Smooth muscle cell (in vitro differentiated cells): ENCODE results near the gene PPME1. TPM values are rescaled to one million over a fixed set of nuclear protein-coding genes. Genes with fewer than 3 reads are reported as not detected.

Experiments used
- DNase-seq: peaks from one replicate; lab custom pipeline; 2025; ENCODE audit not compliant: unreplicated experiment; lab: John Stamatoyannopoulos, UW
- H2AFZ ChIP-seq: fragments of 200-600 bp; sonication (generic); 2 replicates; pipeline ENCODE4 v1.6.0; 2016; ENCODE audit warnings: antibody characterized with exemption, low read depth, mild to moderate bottlenecking
- H3F3A ChIP-seq: fragments of 200-600 bp; sonication (generic); 2 replicates; pipeline ENCODE4 v1.6.0; 2017; ENCODE audit warnings: antibody characterized with exemption, low read depth
- H3K27ac ChIP-seq: fragments of 200-600 bp; sonication (generic); 2 replicates; pipeline ENCODE4 v1.5.1; 2016; ENCODE audit warnings: low read depth, mild to moderate bottlenecking
- H3K27me3 ChIP-seq: fragments of 200-600 bp; sonication (generic); 2 replicates; pipeline ENCODE4 v1.6.1; 2016; ENCODE audit warnings: low read depth, mild to moderate bottlenecking
- H3K36me3 ChIP-seq: fragments of 200-600 bp; sonication (generic); 2 replicates; pipeline ENCODE4 v1.5.1; 2016; ENCODE audit warnings: low read depth
- H3K4me1 ChIP-seq: fragments of 200-600 bp; sonication (generic); 2 replicates; pipeline ENCODE4 v1.5.1; 2016; ENCODE audit warnings: low read depth
- H3K4me2 ChIP-seq: fragments of 200-600 bp; sonication (generic); 2 replicates; pipeline ENCODE4 v1.6.0; 2016; ENCODE audit warnings: mild to moderate bottlenecking
- H3K4me3 ChIP-seq: fragments of 200-600 bp; sonication (generic); 2 replicates; pipeline ENCODE4 v1.5.1; 2016; ENCODE audit warnings: mild to moderate bottlenecking
- H3K79me2 ChIP-seq: fragments of 200-600 bp; sonication (generic); 2 replicates; pipeline ENCODE4 v1.6.0; 2016; ENCODE audit warnings: low read depth, mild to moderate bottlenecking
- H3K9ac ChIP-seq: fragments of 200-600 bp; sonication (generic); 2 replicates; pipeline ENCODE4 v1.6.0; 2016; ENCODE audit warnings: low read depth
- H3K9me3 ChIP-seq: fragments of 200-600 bp; sonication (generic); replicated peaks from 2 replicates; pipeline ENCODE4 v1.5.1; 2016; ENCODE audit warnings: low read depth
- H4K20me1 ChIP-seq: fragments of 200-600 bp; sonication (generic); 2 replicates; pipeline ENCODE4 v1.6.0; 2016; ENCODE audit warnings: low read depth
- WGBS: methylation state at CpG from one replicate; pipeline ENCODE4 v1.1.7; 2016; ENCODE audit warnings: low lambda C conversion rate; 5-methylcytosine and 5-hydroxymethylcytosine counted together
- polyA plus RNA-seq: library from polyadenylated mRNA; unstranded; fragments of >200 nt; fragmentation: Nextera tagmentation; extraction: Ambion mirVana; gene quantifications from 2 replicates; pipeline ENCODE4 v1.2.1, GENCODE V29; 2016
- total RNA-seq: library from RNA; depleted of rRNA; stranded (reverse); fragments of >200 nt; gene quantifications from 2 replicates; pipeline ENCODE4 v1.2.3, GENCODE V29; 2014
- TF ChIP-seq, protein P1 (sequence below): fragments of 200-600 bp; sonication (generic); IDR thresholded peaks from 2 replicates; pipeline ENCODE4 v1.5.1; 2017; ENCODE audit warnings: borderline replicate concordance, mild to moderate bottlenecking, antibody characterized with exemption; ENCODE audit not compliant: insufficient read depth, poor library complexity, severe bottlenecking

The PPME1 gene
- total and polyA plus RNA-seq, 2 experiments from 2014 or later, result 67.1 to 69.1 TPM

DNA sequence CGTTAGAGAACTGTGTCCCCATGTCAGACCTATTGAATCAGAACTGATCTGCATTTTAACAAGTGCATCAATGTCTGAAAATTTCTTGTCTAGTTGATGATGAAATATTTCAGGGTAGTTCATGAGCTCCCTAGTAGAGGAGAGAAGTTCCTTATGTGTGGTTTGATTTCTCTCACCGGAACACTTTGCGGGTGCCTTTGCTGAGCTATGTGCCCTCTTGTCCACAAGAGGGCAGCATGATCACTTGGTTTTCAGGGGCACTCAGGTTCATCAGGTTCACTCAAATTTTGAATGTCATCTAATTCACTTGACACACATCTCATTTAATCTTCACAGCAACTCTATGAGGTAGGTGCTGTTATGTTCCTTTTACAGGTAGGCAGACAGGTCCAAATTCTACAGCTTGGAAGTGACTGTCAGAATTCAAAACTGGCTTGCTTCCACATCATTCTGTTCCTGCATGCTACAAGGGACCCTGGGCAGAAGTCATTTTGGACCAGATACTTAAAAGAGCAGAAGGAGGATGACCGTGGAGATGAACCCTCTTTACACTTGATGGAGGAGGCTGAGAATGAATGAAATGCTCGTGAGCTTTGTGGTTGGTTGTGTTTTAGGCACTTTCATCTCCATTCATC lies 84.8 kb downstream of the PPME1 start:
- no peak overlapping the region for H3K4me3 ChIP-seq
- TF ChIP-seq, protein P1, sequence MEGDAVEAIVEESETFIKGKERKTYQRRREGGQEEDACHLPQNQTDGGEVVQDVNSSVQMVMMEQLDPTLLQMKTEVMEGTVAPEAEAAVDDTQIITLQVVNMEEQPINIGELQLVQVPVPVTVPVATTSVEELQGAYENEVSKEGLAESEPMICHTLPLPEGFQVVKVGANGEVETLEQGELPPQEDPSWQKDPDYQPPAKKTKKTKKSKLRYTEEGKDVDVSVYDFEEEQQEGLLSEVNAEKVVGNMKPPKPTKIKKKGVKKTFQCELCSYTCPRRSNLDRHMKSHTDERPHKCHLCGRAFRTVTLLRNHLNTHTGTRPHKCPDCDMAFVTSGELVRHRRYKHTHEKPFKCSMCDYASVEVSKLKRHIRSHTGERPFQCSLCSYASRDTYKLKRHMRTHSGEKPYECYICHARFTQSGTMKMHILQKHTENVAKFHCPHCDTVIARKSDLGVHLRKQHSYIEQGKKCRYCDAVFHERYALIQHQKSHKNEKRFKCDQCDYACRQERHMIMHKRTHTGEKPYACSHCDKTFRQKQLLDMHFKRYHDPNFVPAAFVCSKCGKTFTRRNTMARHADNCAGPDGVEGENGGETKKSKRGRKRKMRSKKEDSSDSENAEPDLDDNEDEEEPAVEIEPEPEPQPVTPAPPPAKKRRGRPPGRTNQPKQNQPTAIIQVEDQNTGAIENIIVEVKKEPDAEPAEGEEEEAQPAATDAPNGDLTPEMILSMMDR, result peak; percentile 90
- H4K20me1 ChIP-seq, result no peaks in the 10 kb centered on the region
- no peak overlapping the region for H2AFZ ChIP-seq
- 62% methylated on average over 5 of the region's 5 CpGs for WGBS
- H3K27ac ChIP-seq, result no peak overlapping the region
- no peaks in the 10 kb centered on the region for H3K36me3 ChIP-seq
- H3F3A ChIP-seq, result no peaks in the 10 kb centered on the region
- no peaks in the 10 kb centered on the region for H3K79me2 ChIP-seq
- no peak for DNase-seq
- H3K4me1 ChIP-seq, result no peaks in the 10 kb centered on the region
- H3K4me2 ChIP-seq, result no peak overlapping the region
- no peak overlapping the region for H3K9ac ChIP-seq
- H3K9me3 ChIP-seq, result no peaks in the 10 kb centered on the region
- H3K27me3 ChIP-seq, result no peaks in the 10 kb centered on the region

DNA sequence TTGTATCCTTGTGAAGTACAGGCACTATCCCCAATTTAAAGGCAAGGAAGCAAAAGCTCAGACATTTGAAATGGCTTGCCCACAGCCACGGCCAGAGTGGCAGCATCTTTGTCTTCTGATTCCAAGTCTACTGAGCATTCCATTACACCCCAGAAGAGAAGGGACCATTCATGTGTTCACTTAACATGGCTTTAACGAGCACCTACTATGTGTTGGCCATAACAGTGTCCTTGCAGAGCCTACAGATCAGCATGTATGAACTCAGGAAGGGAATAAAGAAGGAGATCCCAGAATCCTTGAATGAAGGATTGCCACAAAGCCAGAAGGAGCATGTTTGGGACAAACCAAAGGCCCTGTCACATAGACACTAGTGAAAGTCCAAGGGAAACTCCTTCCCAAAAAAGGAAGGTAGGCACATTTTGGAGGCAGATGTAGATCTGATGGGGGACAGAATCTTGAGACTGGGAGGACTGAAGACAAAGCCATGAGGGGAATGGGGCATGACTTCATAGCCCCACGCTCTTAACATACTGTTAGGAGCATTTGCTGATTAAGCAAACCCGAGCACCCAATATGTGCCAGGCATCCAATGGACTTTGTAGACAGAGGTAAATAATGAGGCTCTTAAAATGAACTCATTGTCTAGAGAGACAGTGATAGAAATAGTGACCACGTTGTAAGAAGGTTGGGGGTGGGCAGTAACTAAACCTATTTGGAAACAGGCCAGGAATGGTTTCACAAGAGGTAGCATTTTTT lies 85.5 kb downstream of the PPME1 start:
- DNase-seq, result no peak
- H2AFZ ChIP-seq, result no peak overlapping the region
- H3F3A ChIP-seq, result no peaks in the 10 kb centered on the region
- H3K79me2 ChIP-seq, result no peaks in the 10 kb centered on the region
- H3K4me2 ChIP-seq, result no peak overlapping the region
- H3K4me1 ChIP-seq, result no peaks in the 10 kb centered on the region
- H4K20me1 ChIP-seq, result no peaks in the 10 kb centered on the region
- H3K9ac ChIP-seq, result no peak overlapping the region
- no peaks in the 10 kb centered on the region for H3K36me3 ChIP-seq
- no peaks in the 10 kb centered on the region for H3K27me3 ChIP-seq
- no peaks in the 10 kb centered on the region for H3K9me3 ChIP-seq
- 82% methylated on average over 5 of the region's 5 CpGs for WGBS
- H3K27ac ChIP-seq, result no peak overlapping the region
- TF ChIP-seq, protein P1, result no peak
- H3K4me3 ChIP-seq, result no peak overlapping the region

DNA sequence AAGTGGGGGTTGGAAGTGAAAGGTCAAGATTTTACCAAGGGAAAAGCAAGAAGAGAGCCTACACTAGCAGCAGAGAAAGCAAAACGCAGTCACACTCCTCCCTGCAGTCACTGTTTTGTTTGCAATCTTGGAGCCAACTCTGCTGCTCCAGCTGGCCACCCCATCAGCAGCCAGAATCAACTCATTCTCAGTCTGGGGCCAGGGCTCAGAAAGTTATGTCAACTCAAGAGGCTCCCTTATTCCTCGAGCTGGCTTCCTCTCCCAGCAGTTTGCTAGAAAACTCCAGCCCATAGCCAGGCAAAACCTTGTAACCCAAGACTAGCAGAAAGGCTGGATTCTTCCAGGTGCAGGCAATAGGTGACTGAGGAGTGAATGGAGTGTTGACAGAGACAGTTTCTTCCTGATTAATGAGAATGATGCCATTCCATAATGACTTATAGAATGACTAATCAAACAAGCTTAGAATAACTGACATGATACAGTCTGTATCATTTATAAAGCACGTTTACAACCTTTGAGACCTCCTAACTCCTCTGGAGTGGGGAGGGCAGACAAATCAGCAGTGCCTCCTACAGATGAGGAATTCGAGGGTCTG lies 87.0 kb downstream of the PPME1 start:
- Histone ChIP-seq H3K9me3 (no peaks in the 10 kb centered on the region), H3K27me3 (no peaks in the 10 kb centered on the region), H3K9ac (no peak overlapping the region), H3F3A (no peaks in the 10 kb centered on the region), H3K4me2 (no peak overlapping the region), H3K4me1 (no peaks in the 10 kb centered on the region), H3K79me2 (no peaks in the 10 kb centered on the region), H2AFZ (no peak overlapping the region), H4K20me1 (no peaks in the 10 kb centered on the region), H3K36me3 (no peaks in the 10 kb centered on the region), H3K4me3 (no peak overlapping the region), H3K27ac (no peak overlapping the region)
- WGBS, result 69% methylated on average over 4 of the region's 4 CpGs
- DNase-seq, result no peak
- TF ChIP-seq, protein P1, result no peak
